Esophagus (tissue), 2 donors: ENCODE results near the gene OR10K1. TPM values are rescaled to one million over a fixed set of nuclear protein-coding genes. Genes with fewer than 3 reads are reported as not detected.
"Not testable (repeated sequence)": the region's sequence is repeated elsewhere in the genome, so short reads cannot be mapped to it uniquely, and the experiment has no call there.

Experiments
- H3K27ac ChIP-seq, 2 donors: one replicate each; pipeline ENCODE4 v1.5.1; 2013; ENCODE audit warnings: low read depth in 2 of 2, mild to moderate bottlenecking in 2 of 2, inconsistent platforms in 1 of 2, low read length in 1 of 2, moderate library complexity in 1 of 2
- H3K27me3 ChIP-seq, 2 donors: one replicate each; pipeline ENCODE4 v1.6.1; 2013; ENCODE audit warnings: low read length in 2 of 2, control low read depth in 1 of 2, mild to moderate bottlenecking in 1 of 2; ENCODE audit not compliant: insufficient read depth in 2 of 2, control insufficient read depth in 1 of 2
- H3K36me3 ChIP-seq, 2 donors: one replicate each; pipeline ENCODE4 v1.6.1; 2013; ENCODE audit warnings: low read length in 1 of 2; ENCODE audit not compliant: control insufficient read depth in 2 of 2, insufficient read depth in 2 of 2
- H3K4me1 ChIP-seq, 2 donors: one replicate each; pipeline ENCODE4 v1.6.1; 2013; ENCODE audit warnings: low read length in 1 of 2; ENCODE audit not compliant: control insufficient read depth in 2 of 2, insufficient read depth in 2 of 2
- H3K4me3 ChIP-seq, 2 donors: one replicate each; pipeline ENCODE4 v1.5.1; 2013; ENCODE audit warnings: low read length in 2 of 2, mild to moderate bottlenecking in 2 of 2, low read depth in 1 of 2, moderate library complexity in 1 of 2
- H3K9me3 ChIP-seq, 2 donors: one replicate each; pipeline ENCODE4 v1.6.1; 2013; ENCODE audit warnings: mild to moderate bottlenecking in 2 of 2, low read depth in 1 of 2, low read length in 1 of 2, moderate library complexity in 1 of 2; ENCODE audit not compliant: control insufficient read depth in 2 of 2, insufficient read depth in 1 of 2
- WGBS, 2 donors: extraction: QIAGEN DNeasy Blood & Tissue Kit; methylation state at CpG; one replicate each; pipeline ENCODE4 v1.1.7; 2013; 5-methylcytosine and 5-hydroxymethylcytosine counted together
- polyA plus RNA-seq, 2 donors: library from polyadenylated mRNA; stranded (reverse); fragments of 200-250 nt; gene quantifications; one replicate each; pipeline ENCODE4 v1.2.3, GENCODE V29; 2013
- donor health status: healthy with polysubstance abuse.
- donor health status: Bipolar disorder and iron deficiency.

The OR10K1 gene
- polyA plus RNA-seq: not detected

DNA sequence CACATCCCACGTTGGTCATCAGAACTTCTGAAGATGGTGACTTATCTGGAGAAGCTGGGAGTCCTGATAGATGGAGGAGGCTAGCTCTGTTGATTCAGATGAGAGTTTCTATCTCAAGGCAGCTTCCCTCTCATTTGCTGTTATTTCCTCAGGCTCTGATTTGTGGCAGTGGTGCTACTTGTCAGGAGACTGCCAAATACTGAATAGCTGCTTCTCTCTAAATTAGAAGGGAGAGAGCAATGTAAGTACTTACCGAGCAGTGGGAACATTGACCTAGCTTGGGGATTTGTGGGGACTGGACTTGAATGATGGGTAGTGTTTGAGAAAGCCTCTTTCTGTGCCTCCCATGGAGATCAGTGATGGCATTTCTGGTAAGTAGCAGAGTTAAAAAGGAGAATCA, at the start of gene OR10K1:
Gene OR10K1 (plus strand): TSS at position 301 of the 400 bp plus-strand sequence. CDS start 3,728 bp downstream, outside the sequence.
- no peaks in the 10 kb centered on the region for H3K4me1 ChIP-seq
- no peaks in the 10 kb centered on the region for H3K36me3 ChIP-seq
- H3K9me3 ChIP-seq: no peaks in the 10 kb centered on the region
- H3K27me3 ChIP-seq: no peaks in the 10 kb centered on the region
- no peak within 1 kb of the TSS for H3K4me3 ChIP-seq
- 58 to 60% methylated on average over 2 of the region's 2 CpGs for WGBS, 2 donors
- no peak within 1 kb of the TSS for H3K27ac ChIP-seq

DNA sequence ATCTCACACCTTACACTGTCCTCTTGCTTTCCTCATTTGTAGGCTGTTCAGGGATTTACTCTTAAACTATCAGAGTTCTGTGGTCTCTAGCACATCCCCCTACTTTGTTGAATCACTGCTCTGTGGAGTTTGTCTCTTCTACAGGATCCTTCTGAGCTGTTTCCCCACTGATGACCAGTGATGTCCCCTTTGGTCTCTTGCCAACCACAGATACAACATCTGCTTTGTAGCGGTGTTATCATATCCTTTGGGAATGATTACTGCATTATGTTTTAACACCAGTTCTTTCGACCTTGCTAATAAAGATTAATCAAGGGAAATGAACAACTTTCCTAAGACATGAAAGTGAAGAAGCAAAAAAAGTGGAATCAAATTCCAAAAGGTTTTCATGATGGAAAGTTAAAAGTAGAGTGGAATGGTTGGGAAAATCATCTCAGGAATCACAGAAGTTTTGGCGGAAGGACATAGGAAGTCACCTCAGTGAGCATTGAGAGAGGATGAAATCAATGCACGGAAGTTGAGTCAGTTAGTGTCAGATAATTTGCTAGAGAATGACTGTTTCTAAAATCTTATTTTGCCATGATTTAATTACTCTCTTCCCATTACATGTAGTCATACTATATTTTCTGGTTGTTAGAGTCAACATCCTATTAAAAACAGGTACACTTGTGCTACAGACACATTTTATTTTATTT, 46.8 kb upstream of the OR10K1 start:
- 80 to 84% methylated on average over 4 of the region's 4 CpGs for WGBS, 2 donors
- H3K27ac ChIP-seq: no peak overlapping the region
- no peaks in the 10 kb centered on the region for H3K27me3 ChIP-seq
- no peaks in the 10 kb centered on the region for H3K36me3 ChIP-seq
- no peak overlapping the region for H3K4me3 ChIP-seq
- H3K9me3 ChIP-seq: no peaks in the 10 kb centered on the region
- H3K4me1 ChIP-seq: no peaks in the 10 kb centered on the region

DNA sequence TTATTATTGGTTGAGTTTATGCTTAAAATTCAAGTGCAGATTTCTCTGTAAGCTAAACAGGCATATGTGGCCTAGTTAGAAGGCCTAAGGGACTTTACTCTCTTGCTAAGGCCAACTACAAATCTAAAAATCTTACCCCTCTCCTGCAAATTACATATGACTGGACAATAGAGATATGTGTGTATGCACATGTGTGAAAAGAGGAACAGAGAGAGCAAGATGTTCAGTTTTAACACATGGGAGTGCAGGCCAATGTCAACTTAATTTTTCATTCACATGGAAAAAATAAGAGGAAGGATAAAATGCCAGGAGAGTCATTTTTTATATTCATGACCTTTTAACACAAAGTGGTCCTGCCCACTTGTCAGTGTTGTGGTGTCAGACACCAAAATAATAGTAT, 44.0 kb upstream of the OR10K1 start:
- H3K4me3 ChIP-seq: no peak overlapping the region
- H3K9me3 ChIP-seq: no peaks in the 10 kb centered on the region
- H3K27me3 ChIP-seq: peaks cover 0 to 2% of the 10 kb centered on the region in 2 donors
- no peak overlapping the region for H3K27ac ChIP-seq
- H3K36me3 ChIP-seq: no peaks in the 10 kb centered on the region
- H3K4me1 ChIP-seq: no peaks in the 10 kb centered on the region

GRCh38 chr1:158422212-158422611, 39.4 kb upstream of the OR10K1 start:
- no peak overlapping the region for H3K4me3 ChIP-seq
- H3K9me3 ChIP-seq: no peaks in the 10 kb centered on the region
- peaks cover 0 to 2% of the 10 kb centered on the region in 2 donors for H3K27me3 ChIP-seq
- H3K36me3 ChIP-seq: no peaks in the 10 kb centered on the region
- H3K4me1 ChIP-seq: no peaks in the 10 kb centered on the region
- H3K27ac ChIP-seq: no peak overlapping the region

DNA sequence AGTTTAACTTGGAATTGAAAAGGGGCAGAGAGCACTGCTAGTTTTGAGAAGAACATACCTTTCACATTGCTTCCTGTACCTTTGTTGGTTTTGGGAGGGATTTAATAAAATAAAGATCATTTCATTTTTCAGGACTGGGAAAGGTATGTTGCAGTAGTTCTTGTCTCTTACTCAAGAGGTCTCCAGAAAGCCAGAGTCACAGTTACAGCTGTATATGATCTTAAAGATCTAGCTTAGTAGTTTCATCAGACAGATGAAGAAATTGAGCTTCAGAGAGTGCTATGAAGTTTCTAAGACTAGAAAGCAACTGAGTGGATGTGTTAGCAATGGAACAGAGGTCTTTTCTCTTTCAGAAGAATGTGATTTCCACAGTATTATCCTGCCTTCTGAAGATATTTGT, 36.6 kb upstream of the OR10K1 start:
- Histone ChIP-seq H3K36me3 (no peaks in the 10 kb centered on the region), H3K27ac (no peak overlapping the region), H3K9me3 (no peaks in the 10 kb centered on the region), H3K4me1 (no peaks in the 10 kb centered on the region), H3K4me3 (no peak overlapping the region), H3K27me3 (peaks cover 0 to 2% of the 10 kb centered on the region in 2 donors)

- no peaks in the 10 kb centered on the region for H3K4me1 ChIP-seq
- no peaks in the 10 kb centered on the region for H3K9me3 ChIP-seq
- H3K27ac ChIP-seq: no peak within 1 kb of the TSS
- WGBS, 2 donors: 87 to 89% methylated on average over 1 of the region's 1 CpG
- no peak within 1 kb of the TSS for H3K4me3 ChIP-seq
- no peaks in the 10 kb centered on the region for H3K27me3 ChIP-seq
- H3K36me3 ChIP-seq: no peaks in the 10 kb centered on the region
Observed at GRCh38 chr1:158426137-158426536, 35.5 kb upstream of the OR10K1 start, which contains the start of gene OR10K2. TSS of gene OR10K2 (minus strand) at chr1:158426237. CDS start at chr1:158420866, 5,371 bp downstream.

DNA sequence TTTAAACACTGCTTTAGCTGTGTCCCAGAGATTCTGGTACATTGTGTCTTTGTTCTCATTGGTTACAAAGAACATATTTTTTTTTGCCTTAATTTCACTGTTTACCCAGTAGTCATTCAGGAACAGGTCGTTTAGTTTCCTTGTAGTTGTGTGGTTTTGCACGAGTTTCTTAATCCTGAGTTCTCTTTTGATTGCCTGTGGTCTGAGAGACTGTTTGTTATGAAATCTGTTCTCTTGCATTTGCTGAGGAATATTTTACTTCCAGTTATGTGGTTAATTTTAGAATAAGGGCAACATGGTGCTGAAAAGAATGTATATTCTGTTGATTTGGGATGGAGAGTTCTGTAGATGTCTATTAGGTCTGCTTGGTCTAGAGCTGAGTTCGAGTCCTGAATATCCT, 31.5 kb upstream of the OR10K1 start:
- H3K36me3 ChIP-seq, H3K4me3 ChIP-seq, H3K9me3 ChIP-seq, H3K4me1 ChIP-seq, H3K27ac ChIP-seq, H3K27me3 ChIP-seq: not testable (repeated sequence)
- 39 to 43% methylated on average over 3 of the region's 3 CpGs for WGBS, 2 donors

DNA sequence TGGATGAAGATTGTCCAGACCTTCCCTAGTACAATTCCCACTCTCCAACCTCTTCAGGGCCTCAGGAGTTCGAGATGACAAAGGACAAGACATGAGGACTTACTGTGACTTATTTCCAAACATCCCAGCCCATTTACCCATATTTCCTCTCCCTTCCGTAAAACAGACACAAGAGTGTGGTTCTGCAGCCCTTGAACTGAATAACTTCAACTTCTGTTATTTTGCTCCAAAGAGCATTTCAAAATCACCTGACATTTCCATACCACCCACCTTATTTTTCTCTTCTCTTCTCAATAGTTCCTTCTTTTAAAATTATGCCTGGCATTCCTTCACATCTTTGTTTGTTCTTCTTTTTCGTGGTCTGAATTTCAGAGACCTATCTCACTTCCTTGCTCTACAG, 26.9 kb upstream of the OR10K1 start:
- Histone ChIP-seq H3K27ac (no peak overlapping the region), H3K4me3 (no peak overlapping the region), H3K36me3 (no peaks in the 10 kb centered on the region), H3K27me3 (no peaks in the 10 kb centered on the region), H3K9me3 (peaks cover 4 to 5% of the 10 kb centered on the region in 2 donors), H3K4me1 (no peaks in the 10 kb centered on the region)
- WGBS, 2 donors: 47 to 49% methylated on average over 3 of the region's 3 CpGs

DNA sequence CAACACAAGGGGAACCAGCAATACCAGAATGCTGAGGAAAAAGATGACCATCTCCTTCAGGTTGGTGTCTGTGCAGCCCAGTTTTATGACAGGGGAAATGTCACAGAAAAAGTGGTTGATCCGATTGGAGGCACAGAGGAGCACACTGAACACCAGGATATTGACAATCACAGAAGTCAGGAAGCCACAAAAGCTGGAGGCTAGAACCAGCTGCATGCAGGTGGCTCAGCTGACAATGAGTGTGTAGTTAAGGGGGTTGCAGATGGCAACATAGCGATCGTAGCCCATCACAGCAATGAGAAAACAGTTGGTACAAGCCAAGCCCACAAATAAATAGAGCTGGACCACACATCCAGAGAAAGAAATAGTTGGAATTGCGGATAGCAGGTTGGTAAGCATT, 16.3 kb upstream of the OR10K1 start:
- H3K4me1 ChIP-seq: no peaks in the 10 kb centered on the region
- no peak overlapping the region for H3K27ac ChIP-seq
- no peak overlapping the region for H3K4me3 ChIP-seq
- 69 to 80% methylated on average over 4 of the region's 4 CpGs for WGBS, 2 donors
- no peaks in the 10 kb centered on the region for H3K9me3 ChIP-seq
- no peaks in the 10 kb centered on the region for H3K27me3 ChIP-seq
- no peaks in the 10 kb centered on the region for H3K36me3 ChIP-seq

GRCh38 chr1:158454537-158454936, 7.1 kb upstream of the OR10K1 start:
- 73 to 77% methylated on average over 1 of the region's 1 CpG for WGBS, 2 donors

More at GRCh38 chr1:158454537-158454936, 7.1 kb upstream of the OR10K1 start:
- Histone ChIP-seq H3K36me3 (no peaks in the 10 kb centered on the region), H3K9me3 (no peaks in the 10 kb centered on the region), H3K4me3 (no peak overlapping the region), H3K27me3 (no peaks in the 10 kb centered on the region), H3K27ac (no peak overlapping the region), H3K4me1 (no peaks in the 10 kb centered on the region)
